ENCODE data around the gene LMBRD2. TPM values are rescaled to one million over a fixed set of nuclear protein-coding genes. Genes with fewer than 3 reads are reported as not detected.
"Not testable (repeated sequence)": the region's sequence is repeated elsewhere in the genome, so short reads cannot be mapped to it uniquely, and the experiment has no call there.

Gene LMBRD2
- total RNA-seq, 4 donors from 2014 or later = 5.8 to 18.3 (median 11.3) TPM

GRCh38 chr5:36138900-36139683 lies 12.6 kb downstream of the LMBRD2 start:
- H3K4me3 ChIP-seq = no peak overlapping the region
- H3K27ac ChIP-seq = no peak overlapping the region
- TF ChIP-seq POLR2A (IDR thresholded peaks at IDR 0.05) (no peak), POLR2AphosphoS5 (IDR thresholded peaks at IDR 0.05) (no peak), EP300 (IDR thresholded peaks at IDR 0.05; ENCODE audit: low read depth) (no peak), CTCF (IDR thresholded peaks at IDR 0.05) (no peak)
- H3K36me3 ChIP-seq = peaks cover 0 to 27% (median 12%) of the 10 kb centered on the region in 4 donors
- H3K4me1 ChIP-seq = no peaks in the 10 kb centered on the region
- WGBS, 2 donors (ENCODE audit: low coverage in 1 of 2) = 94% methylated on average over 7 of the region's 7 CpGs; no CpG with 5 or more reads in 1 of the 2 donors
- H3K9me3 ChIP-seq = no peaks in the 10 kb centered on the region
- in situ Hi-C loops (cut with MboI; ENCODE audit: low pct_ligation_motif_present in 1 of 4, low pct_unique_long_range_greater_than_20kb in 1 of 4, low sequenced_read_pairs in 3 of 4) (no loop called here), intact Hi-C loops (cut with DNase I; ENCODE audit: low total_unique reads) (no loop called here)
- no peak for DNase-seq
- no peaks in the 10 kb centered on the region for H3K27me3 ChIP-seq

GRCh38 chr5:36136581-36136980 lies 15.1 kb downstream of the LMBRD2 start:
- Histone ChIP-seq H3K36me3 (peaks cover 0 to 29% (median 12%) of the 10 kb centered on the region in 4 donors), H3K4me3 (no peak overlapping the region), H3K4me1 (no peaks in the 10 kb centered on the region), H3K27me3 (no peaks in the 10 kb centered on the region), H3K9me3 (no peaks in the 10 kb centered on the region), H3K27ac (no peak overlapping the region)
- no peak for DNase-seq
- in situ Hi-C loops (cut with MboI; ENCODE audit: low pct_ligation_motif_present in 1 of 4, low pct_unique_long_range_greater_than_20kb in 1 of 4, low sequenced_read_pairs in 3 of 4) = no loop called here
- intact Hi-C loops (cut with DNase I; ENCODE audit: low total_unique reads) = no loop called here
- no peak for TF ChIP-seq POLR2A (IDR thresholded peaks at IDR 0.05)
- TF ChIP-seq CTCF (IDR thresholded peaks at IDR 0.05) = no peak
- no peak for TF ChIP-seq POLR2AphosphoS5 (IDR thresholded peaks at IDR 0.05)
- TF ChIP-seq EP300 (IDR thresholded peaks at IDR 0.05; ENCODE audit: low read depth) = no peak

GRCh38 chr5:36135988-36136387 lies 15.7 kb downstream of the LMBRD2 start:
- DNase-seq = no peak
- intact Hi-C loops (cut with DNase I; ENCODE audit: low total_unique reads) (no loop called here), in situ Hi-C loops (cut with MboI; ENCODE audit: low pct_ligation_motif_present in 1 of 4, low pct_unique_long_range_greater_than_20kb in 1 of 4, low sequenced_read_pairs in 3 of 4) (no loop called here)
- Histone ChIP-seq H3K36me3 (peaks cover 0 to 24% (median 11%) of the 10 kb centered on the region in 4 donors), H3K4me3 (no peak overlapping the region), H3K9me3 (no peaks in the 10 kb centered on the region), H3K4me1 (no peaks in the 10 kb centered on the region), H3K27ac (no peak overlapping the region), H3K27me3 (no peaks in the 10 kb centered on the region)
- 93 to 96% methylated on average over 3 of the region's 3 CpGs for WGBS, 2 donors (ENCODE audit: low coverage in 1 of 2)
- no peak for TF ChIP-seq POLR2AphosphoS5 (IDR thresholded peaks at IDR 0.05)

GRCh38 chr5:36133009-36133408 lies 18.7 kb downstream of the LMBRD2 start:
- H3K4me1 ChIP-seq; in situ Hi-C loops (cut with MboI; ENCODE audit: low pct_ligation_motif_present in 1 of 4, low pct_unique_long_range_greater_than_20kb in 1 of 4, low sequenced_read_pairs in 3 of 4); H3K27me3 ChIP-seq; DNase-seq; H3K9me3 ChIP-seq; H3K27ac ChIP-seq; H3K4me3 ChIP-seq; intact Hi-C loops (cut with DNase I; ENCODE audit: low total_unique reads): not testable (repeated sequence)
- WGBS, 2 donors (ENCODE audit: low coverage in 1 of 2) = 89 to 100% methylated on average over 1 of the region's 1 CpG
- H3K36me3 ChIP-seq = peaks cover 0 to 33% (median 13%) of the 10 kb centered on the region in 4 donors

GRCh38 chr5:36129666-36130065 lies 22.0 kb downstream of the LMBRD2 start:
- H3K4me3 ChIP-seq; intact Hi-C loops (cut with DNase I; ENCODE audit: low total_unique reads); H3K27me3 ChIP-seq; H3K4me1 ChIP-seq; H3K27ac ChIP-seq; H3K9me3 ChIP-seq; DNase-seq; in situ Hi-C loops (cut with MboI; ENCODE audit: low pct_ligation_motif_present in 1 of 4, low pct_unique_long_range_greater_than_20kb in 1 of 4, low sequenced_read_pairs in 3 of 4): not testable (repeated sequence)
- WGBS, 2 donors (ENCODE audit: low coverage in 1 of 2) = 97 to 100% methylated on average over 1 to 5 of the region's 5 CpGs
- peaks cover 0 to 27% (median 6%) of the 10 kb centered on the region in 4 donors for H3K36me3 ChIP-seq
